GM19351 (cell line): ENCODE data around the gene NYAP2.

Source experiments
- ATAC-seq: cut with Tn5 transposase; IDR thresholded peaks from one replicate; pipeline ENCODE4 v1.9.1; 2021; ENCODE audit warnings: mild to moderate bottlenecking, moderate library complexity; ENCODE audit not compliant: unreplicated experiment

Gene NYAP2

DNA sequence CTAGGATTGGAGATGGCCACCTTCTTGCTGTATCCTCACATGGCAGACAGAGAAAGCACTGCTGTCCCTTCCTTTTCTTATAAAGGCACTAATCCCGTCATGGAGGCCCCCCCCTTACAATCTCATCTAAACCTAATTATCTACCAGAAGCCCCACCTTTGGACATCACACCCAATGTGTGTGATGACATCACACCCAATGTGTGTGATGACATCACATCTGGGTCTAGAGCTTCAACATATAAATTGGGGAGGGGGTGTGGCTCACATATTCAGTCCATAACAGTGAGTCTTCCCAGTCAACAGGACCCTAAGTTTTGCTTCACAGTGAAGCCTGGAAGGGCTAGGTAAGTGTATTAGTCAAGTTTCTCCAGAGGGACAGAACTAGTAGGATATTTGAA is 213.1 kb downstream of the NYAP2 start:
- no peak for ATAC-seq

DNA sequence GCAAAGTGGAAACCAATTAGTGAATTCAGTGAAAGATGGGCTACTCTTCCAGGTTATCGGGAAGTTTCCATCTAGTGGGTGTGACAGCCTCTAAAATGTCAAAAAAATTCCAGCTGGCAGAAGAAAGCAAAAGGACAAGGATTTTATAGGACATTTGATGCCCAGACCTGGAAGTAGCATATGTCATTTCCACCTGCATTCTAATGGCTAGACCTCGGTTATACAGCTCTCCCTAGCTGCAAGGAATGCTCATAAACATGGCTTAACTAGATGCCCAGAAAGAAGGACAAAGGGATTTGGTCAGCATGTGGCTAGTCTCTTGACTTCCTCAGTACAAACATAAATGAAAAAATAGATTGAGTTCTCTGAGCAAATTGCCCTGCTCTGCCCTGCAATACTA is 215.4 kb downstream of the NYAP2 start:
- ATAC-seq: no peak

DNA sequence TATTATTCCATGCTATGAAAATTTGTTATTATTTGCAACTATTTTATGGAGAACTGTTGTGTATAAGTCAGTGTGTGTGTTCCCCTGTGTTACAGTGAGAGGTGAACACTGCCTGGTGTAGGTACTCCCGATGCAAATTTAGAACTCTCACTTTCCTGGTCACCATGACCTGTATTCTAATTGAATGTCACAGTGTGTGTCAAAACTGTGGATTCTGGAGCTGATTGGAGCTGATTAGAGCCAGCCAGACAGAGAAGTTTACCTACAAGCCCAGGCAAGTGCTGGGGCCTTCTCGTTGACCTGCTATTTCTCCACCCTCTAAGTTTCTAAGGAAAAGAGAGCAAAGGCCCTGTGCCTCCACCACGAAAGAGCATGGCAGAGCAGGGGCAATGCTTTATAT is 216.0 kb downstream of the NYAP2 start:
- no peak for ATAC-seq

DNA sequence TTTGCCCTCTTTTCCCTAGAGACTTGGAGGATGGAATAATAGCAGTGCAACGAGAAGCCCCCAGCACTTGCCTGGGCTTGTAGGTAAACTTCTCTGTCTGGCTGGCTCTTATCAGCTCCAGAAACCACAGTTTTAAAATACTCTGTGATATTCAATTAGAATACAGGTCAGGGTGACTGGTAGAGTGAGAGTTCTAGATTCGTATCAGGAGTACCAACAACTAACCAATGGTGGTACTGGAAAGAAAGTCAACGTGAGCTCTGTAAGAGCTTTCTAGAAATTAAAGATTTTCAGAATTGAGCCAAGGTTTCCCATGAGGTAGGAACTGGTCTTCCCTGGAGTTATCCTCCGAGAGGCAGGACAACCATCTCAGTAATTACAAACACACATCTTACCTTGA is 216.9 kb downstream of the NYAP2 start:
- ATAC-seq: no peak

DNA sequence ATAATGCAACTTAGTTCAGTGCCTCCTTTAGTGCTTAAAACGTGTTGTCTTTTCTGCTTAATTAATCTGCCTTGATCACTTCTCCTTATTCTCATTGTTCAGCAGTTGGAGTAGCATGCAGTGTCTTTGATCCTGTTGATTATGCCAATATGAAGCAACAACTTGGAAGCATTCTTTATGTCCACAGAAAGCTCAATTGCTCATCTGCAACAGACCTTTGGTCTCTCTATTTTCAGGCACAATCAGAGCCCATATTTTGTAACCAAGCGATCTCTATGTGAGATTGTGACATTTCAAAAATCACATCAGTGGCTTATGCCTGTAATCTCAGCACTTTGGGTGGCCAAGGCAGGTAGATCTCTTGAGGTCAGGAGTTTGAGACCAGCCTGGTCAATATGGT is 217.3 kb downstream of the NYAP2 start:
- no peak for ATAC-seq

DNA sequence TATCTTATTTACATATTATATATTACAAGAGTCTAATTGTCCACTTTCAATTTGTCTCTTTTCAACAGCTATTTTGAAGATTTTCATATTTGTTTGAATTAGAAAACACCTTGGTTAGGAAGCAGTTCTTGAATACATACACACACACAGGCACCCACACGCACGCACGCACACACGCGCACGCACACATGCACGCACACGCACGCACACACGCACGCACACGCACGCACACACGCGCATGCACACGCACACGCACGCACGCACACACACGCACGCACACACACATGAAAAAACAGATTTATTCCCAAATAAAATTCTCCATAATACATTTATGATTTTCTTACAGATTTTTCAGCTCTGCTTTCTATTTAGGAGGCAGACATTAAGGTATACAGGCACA is 220.7 kb downstream of the NYAP2 start:
- ATAC-seq: no peak

DNA sequence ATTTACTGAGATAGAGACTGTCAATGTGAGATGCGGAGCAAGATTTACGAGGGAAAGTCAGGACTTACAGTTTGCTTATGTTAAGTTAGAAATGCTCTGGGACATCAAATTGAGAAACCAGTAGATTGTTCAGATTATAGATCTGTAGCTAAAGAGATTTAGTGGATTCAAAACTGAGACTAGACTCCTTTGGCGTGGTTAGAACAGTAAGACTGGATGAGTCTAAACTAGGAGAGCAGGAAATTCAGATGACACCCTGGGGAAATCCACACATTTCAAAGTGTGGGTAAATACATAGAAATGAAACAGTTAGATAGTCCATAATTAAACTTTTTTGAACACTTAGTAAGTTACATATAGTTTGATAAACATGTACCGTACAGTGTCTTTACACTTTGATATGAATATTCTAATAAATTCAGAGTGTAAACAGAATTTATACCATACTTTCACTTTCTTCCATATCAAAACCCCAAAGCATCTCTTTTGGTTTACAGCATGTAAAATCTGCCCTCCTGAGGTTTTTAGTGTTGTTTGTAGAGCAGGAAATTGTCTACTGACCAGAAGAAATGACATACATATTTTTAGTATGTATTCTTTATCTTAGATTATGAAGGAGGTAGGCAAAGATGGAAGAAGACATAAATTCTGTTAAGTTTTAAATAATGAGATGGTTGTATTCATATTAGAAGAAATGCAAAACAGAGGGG is 231.5 kb downstream of the NYAP2 start:
- ATAC-seq: no peak

DNA sequence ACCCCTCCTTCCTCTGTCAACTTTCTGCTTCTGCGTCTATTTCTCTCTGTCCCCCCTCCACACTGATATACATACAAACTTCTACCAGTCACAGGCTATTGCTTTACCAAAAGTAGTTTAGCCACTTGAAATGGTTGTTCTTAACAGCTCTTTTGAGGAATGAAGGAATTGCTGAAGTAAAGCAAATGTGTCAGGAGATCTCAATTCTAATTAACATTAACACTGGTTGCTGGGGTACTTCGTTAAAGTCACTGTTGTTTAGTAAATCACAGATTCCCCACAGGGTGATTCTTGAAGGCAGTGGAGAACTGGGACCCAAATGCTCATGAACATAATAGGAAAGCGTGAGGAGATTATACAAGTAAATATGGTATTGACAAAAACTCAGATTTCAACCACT is 232.8 kb downstream of the NYAP2 start:
- ATAC-seq: no peak

DNA sequence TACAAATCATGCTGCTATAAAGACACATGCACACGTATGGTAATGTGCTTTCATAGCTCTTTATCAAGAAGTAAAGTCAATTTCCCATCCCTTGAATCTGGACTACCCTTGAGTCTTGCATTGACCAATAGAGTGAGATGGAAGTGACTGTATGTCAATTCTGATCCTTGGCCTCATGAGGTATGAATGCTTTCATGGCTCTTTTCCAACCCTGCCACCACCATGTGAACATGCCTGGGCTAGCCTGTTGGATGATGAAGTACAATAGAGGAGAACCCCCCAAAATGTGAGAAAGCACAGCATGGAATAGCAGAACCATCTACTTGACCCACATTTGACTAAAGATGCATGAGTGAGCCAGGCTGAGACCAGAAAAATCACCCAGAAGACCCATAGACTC is 237.0 kb downstream of the NYAP2 start:
- no peak for ATAC-seq

DNA sequence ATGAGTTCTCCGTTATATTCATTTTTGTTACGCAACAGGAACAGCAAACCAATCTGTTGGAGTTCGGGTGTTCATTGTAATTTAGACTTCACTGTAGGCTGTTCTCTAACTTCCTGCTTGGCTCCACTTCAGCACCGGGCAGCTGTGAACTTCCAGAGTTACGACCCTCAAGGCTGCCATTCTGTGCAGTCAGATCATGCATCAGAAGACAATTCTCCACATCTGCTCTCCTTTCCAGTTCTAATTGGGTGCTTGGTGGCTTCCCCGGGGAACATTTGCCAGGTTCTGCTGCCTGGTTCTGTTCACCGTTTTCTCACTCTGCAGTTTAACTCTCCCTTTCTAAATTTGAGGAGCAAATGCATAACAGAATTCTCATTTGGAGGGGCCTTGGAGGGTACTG is 237.7 kb downstream of the NYAP2 start:
- ATAC-seq: no peak

DNA sequence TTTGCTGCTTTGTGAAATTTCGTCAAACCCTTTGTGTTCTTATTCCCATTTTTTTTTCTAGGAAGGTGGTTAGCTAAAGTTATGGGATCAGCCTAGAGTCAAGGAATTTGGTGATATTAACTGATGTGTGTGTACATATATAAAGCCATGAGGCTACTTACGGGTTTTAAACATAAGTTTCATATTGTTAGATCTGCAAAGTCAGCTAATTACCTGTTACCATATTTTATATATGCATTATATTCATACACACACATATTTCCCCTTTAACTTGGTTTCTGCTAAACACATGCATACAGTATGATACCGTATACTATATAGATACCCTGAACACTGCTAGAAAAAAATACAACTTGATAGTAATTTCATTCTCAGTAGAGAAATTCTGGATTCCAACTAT is 241.0 kb downstream of the NYAP2 start:
- no peak for ATAC-seq

DNA sequence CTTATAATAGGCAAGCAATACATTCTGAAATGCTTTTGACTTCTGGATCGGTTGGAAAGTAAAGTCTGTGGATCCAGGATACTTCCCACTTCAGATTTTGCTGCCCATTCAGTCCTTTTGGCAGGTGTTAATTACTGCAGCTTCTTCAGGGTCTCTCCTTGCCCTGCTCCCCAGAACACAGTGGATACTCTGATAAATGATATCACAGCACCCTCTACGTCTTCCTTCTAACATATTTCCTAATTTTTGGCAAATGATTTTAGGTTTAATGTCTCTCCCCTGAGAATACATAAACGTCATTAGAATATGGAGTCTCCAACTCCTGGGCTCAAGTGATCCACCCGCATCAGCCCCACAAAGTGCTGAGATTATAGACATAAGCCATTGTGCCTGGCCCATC is 249.8 kb downstream of the NYAP2 start:
- no peak for ATAC-seq

DNA sequence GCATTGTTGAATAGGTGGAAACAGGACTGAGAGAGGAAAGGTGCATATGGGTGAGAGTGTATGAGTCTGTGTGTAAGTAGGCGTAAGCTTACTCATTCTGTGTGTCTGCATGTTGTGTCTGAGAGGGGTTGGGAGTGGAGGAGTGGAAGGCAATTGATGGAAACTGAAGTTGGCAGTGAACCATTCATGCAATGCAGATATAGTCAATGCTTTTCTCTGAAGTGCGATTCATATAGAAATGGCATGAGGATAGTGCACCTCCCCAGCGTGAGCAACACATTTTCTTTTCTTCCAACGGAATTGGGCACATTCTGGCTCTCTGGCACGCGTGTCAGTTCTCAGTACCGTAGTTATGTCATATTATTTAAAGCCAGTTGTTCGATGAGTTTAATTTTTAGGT is 250.5 kb downstream of the NYAP2 start:
- ATAC-seq: no peak

DNA sequence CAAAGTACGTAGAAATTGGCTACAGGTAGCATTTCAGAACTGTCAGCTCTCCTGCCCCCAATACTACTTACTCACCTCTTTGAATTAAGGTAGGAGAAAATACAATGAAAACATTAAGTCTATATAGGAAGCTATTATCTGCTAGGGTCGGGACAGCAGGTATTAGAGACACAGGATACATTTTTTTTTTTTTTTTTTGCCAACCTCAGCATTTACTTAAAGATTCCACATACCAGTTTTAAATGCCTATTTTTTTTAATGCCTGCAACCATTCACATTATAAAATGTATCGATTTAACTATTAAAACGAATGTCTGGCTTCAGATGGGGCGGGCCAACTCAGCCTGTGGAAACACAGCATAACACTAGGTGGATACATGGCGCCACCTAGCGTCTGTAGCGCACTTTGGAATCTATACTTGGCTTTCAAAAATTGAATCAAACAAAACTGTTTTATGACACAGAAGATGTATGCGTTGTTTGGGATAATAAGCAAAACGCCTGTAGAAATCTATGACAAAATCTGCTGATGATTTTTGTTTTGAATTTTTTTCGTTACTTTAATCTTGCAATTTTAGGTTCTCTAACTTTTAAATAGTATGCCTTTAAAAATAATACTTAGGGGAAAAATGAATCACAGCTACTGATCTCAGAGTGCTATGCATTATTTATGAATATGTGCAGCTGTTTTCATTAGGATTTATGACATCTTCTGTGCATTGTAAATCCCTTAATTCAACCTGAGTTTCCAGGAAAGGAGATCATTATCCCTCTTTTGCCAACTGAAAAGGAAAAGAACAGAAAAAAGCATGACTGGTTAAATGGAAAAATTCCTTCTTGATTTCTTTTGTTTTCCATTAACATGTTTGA is 261.0 kb downstream of the NYAP2 start:
- peak; percentile 84 for ATAC-seq

DNA sequence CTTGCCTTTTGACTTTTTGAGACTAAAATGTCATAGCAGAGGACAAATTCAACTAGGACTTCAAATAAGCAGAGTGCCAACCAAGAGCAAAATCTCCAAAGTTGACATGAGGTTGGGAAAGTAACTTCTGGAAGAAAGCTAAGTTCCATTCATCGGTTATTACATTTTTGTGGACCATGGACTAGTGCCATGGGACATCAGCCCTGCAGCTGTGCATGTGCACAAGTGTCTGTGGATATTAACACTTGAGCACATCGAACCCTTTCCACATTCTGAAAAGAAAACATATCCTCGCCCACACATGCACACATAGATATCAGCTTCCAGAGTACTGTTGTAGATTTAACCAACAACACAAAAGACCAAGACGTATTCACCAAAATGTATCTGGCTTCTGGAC is 262.6 kb downstream of the NYAP2 start:
- no peak for ATAC-seq

DNA sequence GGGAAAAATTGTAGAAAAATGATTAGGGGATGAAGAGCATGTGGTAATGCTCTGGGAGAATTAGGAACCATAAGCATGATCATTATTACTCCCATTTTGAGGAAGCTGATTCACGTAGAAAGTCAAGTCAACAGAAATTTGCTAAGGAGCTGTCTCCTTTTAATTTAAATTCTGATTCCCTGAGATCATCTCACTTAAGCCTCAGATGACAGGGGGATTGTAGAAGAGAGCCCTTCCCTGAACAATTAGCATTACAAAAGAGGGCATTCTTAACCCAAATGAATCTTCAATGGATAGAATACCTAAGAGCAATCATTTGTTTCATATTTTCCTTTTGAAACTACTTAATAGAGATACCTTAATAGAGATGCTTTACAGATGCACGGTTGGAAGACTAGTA is 267.9 kb downstream of the NYAP2 start:
- ATAC-seq: no peak

DNA sequence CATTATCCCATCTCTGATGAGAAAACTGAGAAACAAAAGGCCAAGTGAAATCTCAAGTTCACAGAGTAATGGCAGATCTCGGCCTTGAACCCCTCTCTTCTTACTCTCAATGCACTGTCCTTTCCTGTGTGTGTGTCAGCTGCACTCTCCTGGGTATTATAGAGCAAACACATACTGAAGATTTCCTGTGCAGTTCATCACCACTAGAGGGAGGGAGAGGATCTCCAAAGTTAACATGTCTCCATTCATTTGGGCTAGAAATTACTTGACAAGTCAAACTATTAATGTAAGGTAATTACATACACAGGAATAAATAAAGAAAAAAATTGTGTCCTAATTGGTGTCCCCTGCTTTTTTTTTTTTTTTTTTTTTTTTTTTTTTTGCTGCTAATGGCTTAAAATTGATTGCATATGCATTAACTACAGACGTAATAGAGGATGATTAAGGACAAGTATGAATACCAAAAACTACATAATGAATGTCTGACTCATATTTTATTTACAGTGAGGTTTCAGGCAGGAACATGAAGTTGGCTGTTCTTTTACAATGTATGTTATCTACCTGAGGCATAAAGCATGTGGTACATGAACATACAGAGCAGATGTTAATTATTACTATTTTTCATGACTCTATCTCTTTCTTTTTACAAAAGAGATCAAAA is 269.2 kb downstream of the NYAP2 start:
- peak; percentile 87 for ATAC-seq

DNA sequence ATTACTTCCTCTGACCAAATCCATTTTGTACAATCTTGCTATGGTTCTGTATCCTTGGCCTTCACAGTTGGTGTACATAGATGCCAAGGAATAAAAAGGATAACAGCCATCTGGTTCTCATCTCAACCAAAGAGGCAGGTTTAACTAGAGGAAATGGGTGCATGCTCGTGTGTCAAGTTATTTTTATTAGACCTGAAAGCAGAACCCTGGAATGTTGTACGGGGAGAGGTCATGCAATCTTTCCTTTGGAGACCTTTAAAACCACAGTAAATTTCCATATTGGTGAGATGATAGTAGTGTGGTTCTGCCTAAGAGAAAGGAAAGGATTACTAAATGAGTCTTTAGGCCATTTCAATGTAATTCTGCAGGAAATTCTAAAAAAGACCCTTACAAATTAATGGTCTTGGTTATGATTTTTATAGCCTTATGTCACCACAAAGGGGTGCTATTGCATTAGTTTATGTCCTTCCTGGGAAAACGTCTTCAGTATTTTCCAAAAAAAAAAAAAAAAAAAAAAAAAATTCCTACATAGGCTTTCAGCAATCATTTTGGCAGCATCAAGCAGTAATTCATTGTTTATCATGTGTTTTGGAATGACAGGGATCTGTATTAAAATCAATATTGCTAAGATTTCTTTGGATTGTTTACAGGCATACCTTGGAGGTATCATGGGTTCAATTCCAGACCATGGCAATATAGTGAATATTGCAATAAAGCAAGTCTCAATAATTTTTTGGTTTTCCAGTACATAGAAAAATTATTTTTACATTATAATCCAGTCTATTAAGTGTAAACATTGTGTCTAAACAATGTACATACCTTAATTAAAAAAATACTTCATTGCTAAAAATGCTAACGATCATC is 270.8 kb downstream of the NYAP2 start:
- ATAC-seq: no peak

DNA sequence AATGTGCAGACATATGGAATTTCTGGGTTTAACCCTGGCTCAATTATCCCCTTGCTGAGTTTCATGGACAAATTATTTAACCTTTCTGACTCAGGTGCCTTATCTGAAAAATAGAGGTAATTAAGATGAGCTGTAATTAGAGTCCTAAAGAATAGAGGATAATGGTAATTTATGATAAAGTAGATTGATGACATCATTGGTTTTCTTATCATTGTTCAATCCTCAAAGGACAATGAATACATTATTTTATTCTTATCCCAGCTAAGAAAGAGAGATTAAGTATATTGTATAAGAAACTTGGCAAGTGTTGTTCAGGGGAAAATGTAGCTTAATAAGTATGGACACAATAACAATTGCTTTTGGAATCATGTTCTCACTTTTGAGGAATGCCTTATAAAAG is 279.3 kb downstream of the NYAP2 start:
- no peak for ATAC-seq

DNA sequence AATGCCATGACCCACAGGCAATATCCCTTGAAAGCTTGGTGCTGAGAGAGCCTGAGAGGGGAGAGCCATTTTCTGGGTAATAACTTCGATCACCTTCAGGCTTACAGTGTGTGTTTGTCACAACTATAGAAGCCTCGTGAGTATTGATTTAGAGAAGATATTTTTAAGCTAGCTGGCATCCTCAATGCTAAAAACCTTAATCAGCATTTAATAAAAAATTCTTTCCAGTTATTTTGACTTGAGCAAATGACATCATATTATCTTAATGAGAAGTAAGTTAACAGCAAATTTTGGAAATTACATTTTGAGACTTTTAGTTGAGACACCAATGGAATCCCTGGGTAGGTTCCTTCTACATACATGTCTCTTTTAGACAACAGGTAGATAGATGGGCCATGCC is 283.7 kb downstream of the NYAP2 start:
- no peak for ATAC-seq

DNA sequence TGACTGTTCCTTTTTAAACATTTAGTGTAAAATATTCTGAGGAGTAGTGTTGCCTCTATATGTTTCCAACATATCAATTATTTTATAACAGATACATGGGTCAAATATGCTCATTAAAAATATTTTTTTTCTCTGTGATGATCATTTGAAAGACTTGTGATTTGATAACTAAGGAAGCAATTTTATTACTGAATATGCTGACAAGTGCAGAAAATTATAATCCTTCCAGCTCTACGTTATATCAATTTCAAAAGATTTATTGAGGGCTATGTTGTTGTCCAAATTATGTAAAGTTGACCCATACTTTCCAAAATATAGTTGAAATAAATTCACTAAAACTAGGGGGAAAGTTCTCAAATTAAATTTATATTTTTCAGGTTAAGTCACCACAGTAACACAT is 290.6 kb downstream of the NYAP2 start:
- ATAC-seq: no peak
